C4-2B (cell line): ENCODE data around the gene NHS.

ENCODE experiments used
- CTCF ChIP-seq: fragments of 450-650 bp; conservative IDR thresholded peaks from 2 replicates; pipeline ENCODE4 v1.5.1; 2017; ENCODE audit warnings: mild to moderate bottlenecking
- ZFX ChIP-seq: fragments of 450-650 bp; IDR thresholded peaks from 2 replicates; pipeline ENCODE4 v1.6.1; 2017

- TF ChIP-seq CTCF: no peak
- no peak for TF ChIP-seq ZFX
Observed at GRCh38 chrX:17580539-17581152, 205.6 kb downstream of the NHS start.
